Choroid plexus epithelial cell (primary cell): Measurements from ENCODE around the gene SPATA17.

Experiments used
- DNase-seq: peaks from one replicate; pipeline ENCODE4 v3.0.0-alpha.2; 2010; ENCODE audit warnings: low read depth
- H3K4me3 ChIP-seq: 2 replicates; pipeline ENCODE4 v1.5.1; 2011; ENCODE audit warnings: low read depth, mild to moderate bottlenecking, control low read depth, low read length, moderate library complexity
- CTCF ChIP-seq: conservative IDR thresholded peaks from 2 replicates; pipeline ENCODE4 v1.5.1; 2011; ENCODE audit warnings: low read depth, mild to moderate bottlenecking, control low read depth, inconsistent platforms, low read length, moderate library complexity

SPATA17 gene

GRCh38 chr1:217839161-217839560 lies 208.0 kb downstream of the SPATA17 start:
- no peak overlapping the region for H3K4me3 ChIP-seq
- DNase-seq: no peak

GRCh38 chr1:217846733-217847132 lies 215.6 kb downstream of the SPATA17 start:
- no peak for TF ChIP-seq CTCF
- no peak overlapping the region for H3K4me3 ChIP-seq
- no peak for DNase-seq

More at GRCh38 chr1:217839161-217839560, 208.0 kb downstream of the SPATA17 start:
- no peak for TF ChIP-seq CTCF

GRCh38 chr1:217847643-217848042 lies 216.5 kb downstream of the SPATA17 start:
- DNase-seq: no peak
- no peak for TF ChIP-seq CTCF
- H3K4me3 ChIP-seq: no peak overlapping the region

GRCh38 chr1:217856342-217857034 lies 225.3 kb downstream of the SPATA17 start:
- DNase-seq: peak; percentile 0
- no peak overlapping the region for H3K4me3 ChIP-seq
- TF ChIP-seq CTCF: no peak

- no peak for TF ChIP-seq CTCF
- peak; percentile 2 for DNase-seq
These were observed 225.9 kb downstream of the SPATA17 start for GRCh38 chr1:217857061-217857460.

GRCh38 chr1:217861658-217862057 lies 230.5 kb downstream of the SPATA17 start:
- no peak overlapping the region for H3K4me3 ChIP-seq
- DNase-seq: no peak
- TF ChIP-seq CTCF: no peak

More at GRCh38 chr1:217857061-217857460, 225.9 kb downstream of the SPATA17 start:
- no peak overlapping the region for H3K4me3 ChIP-seq

- no peak overlapping the region for H3K4me3 ChIP-seq
- no peak for DNase-seq
- no peak for TF ChIP-seq CTCF
These were observed 236.4 kb downstream of the SPATA17 start for GRCh38 chr1:217867446-217867995.
